ENCODE results near the gene PARP14.

DNA sequence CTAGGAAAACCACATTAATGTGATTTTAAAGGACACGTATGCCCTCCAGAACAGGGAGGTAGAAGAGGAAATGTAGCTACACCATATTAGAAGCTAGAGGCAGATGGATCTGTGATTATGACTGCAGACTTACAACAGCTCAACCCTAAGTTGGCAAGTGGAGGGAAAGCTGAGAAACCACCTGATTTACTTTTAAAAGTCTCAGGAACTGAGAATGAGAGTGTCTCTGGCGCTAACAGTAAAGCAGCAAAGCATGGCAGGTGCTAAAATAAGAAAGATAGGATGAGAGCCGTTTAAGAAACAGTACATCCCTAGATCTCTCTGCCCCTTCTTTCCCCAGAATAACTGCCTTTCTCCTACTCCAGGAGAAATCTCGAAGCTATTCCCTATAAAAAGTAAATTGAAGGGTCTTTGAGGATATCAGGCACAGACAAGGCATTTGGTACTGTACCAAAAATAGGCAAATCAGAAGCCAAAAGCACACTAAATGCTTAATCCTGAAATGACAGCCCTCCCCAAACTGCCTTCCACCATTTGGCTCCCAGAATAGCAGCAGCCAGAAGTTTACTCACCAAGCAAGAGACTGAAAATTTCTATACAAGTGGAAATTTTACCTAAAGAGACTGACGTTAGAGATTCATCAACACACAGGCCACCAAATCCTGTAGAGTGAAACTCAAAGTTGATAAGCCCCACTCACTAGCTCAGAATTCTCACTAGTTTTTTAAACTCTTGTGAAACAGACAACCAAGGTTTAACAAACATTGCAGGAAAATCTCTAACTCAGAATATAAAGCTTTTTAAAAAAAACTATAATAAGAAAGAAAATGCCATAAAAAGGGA is 34.3 kb upstream of the PARP14 start:
- TF ChIP-seq, protein P1, sequence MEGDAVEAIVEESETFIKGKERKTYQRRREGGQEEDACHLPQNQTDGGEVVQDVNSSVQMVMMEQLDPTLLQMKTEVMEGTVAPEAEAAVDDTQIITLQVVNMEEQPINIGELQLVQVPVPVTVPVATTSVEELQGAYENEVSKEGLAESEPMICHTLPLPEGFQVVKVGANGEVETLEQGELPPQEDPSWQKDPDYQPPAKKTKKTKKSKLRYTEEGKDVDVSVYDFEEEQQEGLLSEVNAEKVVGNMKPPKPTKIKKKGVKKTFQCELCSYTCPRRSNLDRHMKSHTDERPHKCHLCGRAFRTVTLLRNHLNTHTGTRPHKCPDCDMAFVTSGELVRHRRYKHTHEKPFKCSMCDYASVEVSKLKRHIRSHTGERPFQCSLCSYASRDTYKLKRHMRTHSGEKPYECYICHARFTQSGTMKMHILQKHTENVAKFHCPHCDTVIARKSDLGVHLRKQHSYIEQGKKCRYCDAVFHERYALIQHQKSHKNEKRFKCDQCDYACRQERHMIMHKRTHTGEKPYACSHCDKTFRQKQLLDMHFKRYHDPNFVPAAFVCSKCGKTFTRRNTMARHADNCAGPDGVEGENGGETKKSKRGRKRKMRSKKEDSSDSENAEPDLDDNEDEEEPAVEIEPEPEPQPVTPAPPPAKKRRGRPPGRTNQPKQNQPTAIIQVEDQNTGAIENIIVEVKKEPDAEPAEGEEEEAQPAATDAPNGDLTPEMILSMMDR (IDR thresholded peaks at IDR 0.05; ENCODE audit: low read length) = no peak
- TF ChIP-seq EZH2phosphoT487 (IDR thresholded peaks at IDR 0.05; ENCODE audit: low read length) (no peak), EZH2 (optimal IDR thresholded peaks at IDR 0.05; ENCODE audit: low read depth, low read length) (no peak)
